Keratinocyte (primary cell): ENCODE data around the gene ARMC3. TPM values are rescaled to one million over a fixed set of nuclear protein-coding genes. Genes with fewer than 3 reads are reported as not detected.

Source experiments
- DNase-seq: peaks from one replicate; pipeline ENCODE4 v3.0.0-alpha.2; 2011; ENCODE audit warnings: low read depth, missing footprints, low spot score
- FAIRE-seq: peaks from 2 replicates; lab custom pipeline; 2011; peaks lifted over from hg19 to GRCh38; lab: Jason Lieb, UNC
- H2AFZ ChIP-seq: 2 replicates; pipeline ENCODE4 v1.6.0; 2012; ENCODE audit warnings: low read length, control low read depth, inconsistent platforms; ENCODE audit not compliant: control insufficient read depth
- H3K27ac ChIP-seq: 2 replicates; pipeline ENCODE4 v1.5.1; 2011; ENCODE audit warnings: low read length; ENCODE audit not compliant: control insufficient read depth, insufficient read depth
- H3K27me3 ChIP-seq: 3 replicates; pipeline ENCODE4 v1.6.0; 2011; ENCODE audit warnings: low read length; ENCODE audit not compliant: control insufficient read depth, insufficient read depth; ENCODE audit errors: extremely low read depth
- H3K36me3 ChIP-seq, 2 experiments: 2 replicates in 1 of 2; 3 replicates in 1 of 2; pipeline ENCODE4 v1.5.1; 2011; ENCODE audit warnings: low read length in 2 of 2, mild to moderate bottlenecking in 1 of 2; ENCODE audit not compliant: control insufficient read depth in 2 of 2, insufficient read depth in 2 of 2; ENCODE audit errors: extremely low read depth in 1 of 2
- H3K4me1 ChIP-seq: 3 replicates; pipeline ENCODE4 v1.5.1; 2011; ENCODE audit warnings: low read length; ENCODE audit not compliant: control insufficient read depth, insufficient read depth; ENCODE audit errors: extremely low read depth
- H3K4me2 ChIP-seq: 3 replicates; pipeline ENCODE4 v1.6.0; 2011; ENCODE audit warnings: low read depth, low read length; ENCODE audit not compliant: control insufficient read depth, insufficient read depth; ENCODE audit errors: extremely low read depth
- H3K4me3 ChIP-seq, 3 experiments: fragments of 200-600 bp in 1 of 3; sonication (generic) in 1 of 3; 2 replicates in 2 of 3; 3 replicates in 1 of 3; pipeline ENCODE4 v1.5.1; 2011 to 2016; ENCODE audit warnings: low read length in 3 of 3, mild to moderate bottlenecking in 3 of 3, control low read depth in 2 of 3, inconsistent platforms in 1 of 3, low read depth in 1 of 3, mixed read lengths in 1 of 3, mixed run types in 1 of 3, moderate library complexity in 1 of 3; ENCODE audit not compliant: control insufficient read depth in 2 of 3, insufficient read depth in 2 of 3; ENCODE audit errors: extremely low read depth in 1 of 3
- H3K79me2 ChIP-seq: 2 replicates; pipeline ENCODE4 v1.6.0; 2012; ENCODE audit warnings: low read length; ENCODE audit not compliant: control insufficient read depth, insufficient read depth
- H3K9ac ChIP-seq: 3 replicates; pipeline ENCODE4 v1.6.0; 2011; ENCODE audit warnings: low read length; ENCODE audit not compliant: control insufficient read depth, insufficient read depth; ENCODE audit errors: extremely low read depth
- H3K9me1 ChIP-seq: 3 replicates; pipeline ENCODE4 v1.6.0; 2011; ENCODE audit warnings: low read length; ENCODE audit not compliant: control insufficient read depth, insufficient read depth; ENCODE audit errors: extremely low read depth
- H3K9me3 ChIP-seq: 2 replicates; pipeline ENCODE4 v1.5.1; 2012; ENCODE audit warnings: low read depth, low read length; ENCODE audit not compliant: control insufficient read depth
- H4K20me1 ChIP-seq: 3 replicates; pipeline ENCODE4 v1.6.0; 2011; ENCODE audit warnings: low read length; ENCODE audit not compliant: control insufficient read depth, insufficient read depth; ENCODE audit errors: extremely low read depth
- CTCF ChIP-seq, 3 experiments: IDR thresholded peaks in 1 of 3; conservative IDR thresholded peaks in 1 of 3; optimal IDR thresholded peaks in 1 of 3; 2 replicates in 2 of 3; 3 replicates in 1 of 3; pipeline versions ENCODE3 to v1.5.1; 2011; ENCODE audit warnings: low read length in 3 of 3, mild to moderate bottlenecking in 3 of 3, moderate library complexity in 2 of 3, control low read depth in 1 of 3, inconsistent platforms in 1 of 3; ENCODE audit not compliant: insufficient read depth in 2 of 3; ENCODE audit errors: extremely low read depth in 1 of 3
- EZH2 ChIP-seq: IDR thresholded peaks from one replicate; pipeline ENCODE4 v1.6.1; 2012; ENCODE audit warnings: inconsistent platforms, mild to moderate bottlenecking, low read length, moderate library complexity
- dilution Hi-C: fragments of 300-500 bp; cut with MboI; formaldehyde crosslinking; loops from one replicate; pipeline ENCODE4 v1.7.0; 2020; ENCODE audit warnings: low sequenced_read_pairs; ENCODE audit not compliant: extremely low pct_ligation_motif_present
- polyA minus RNA-seq, 3 experiments: library from RNA; depleted of rRNA, polyadenylated mRNA; stranded (reverse); fragments of >200 nt; gene quantifications; 1 replicate in 1 of 3; 2 replicates in 1 of 3; 3 replicates in 1 of 3; pipeline ENCODE4 v1.2.3, GENCODE V29; 2011
- polyA plus RNA-seq, 5 experiments: library from polyadenylated mRNA; depleted of rRNA in 3 of 5; stranded (reverse) in 3 of 5; stranded (forward) in 1 of 5; unstranded in 1 of 5; fragments of >200 nt; gene quantifications; 1 replicate in 1 of 5; 2 replicates in 3 of 5; 3 replicates in 1 of 5; pipeline versions ENCODE4 v1.2.1 to v1.2.3, GENCODE V29; 2011 to 2012; ENCODE audit warnings: missing spikeins in 2 of 5, low read depth in 1 of 5, low replicate concordance in 1 of 5

The ARMC3 gene
- polyA plus RNA-seq (not detected in 3 replicates), polyA minus RNA-seq (not detected in 3 replicates)
- polyA plus RNA-seq (2011; ENCODE audit: low read depth): not detected
- 0.02 TPM in 1 of 2 replicates, not detected in the other for polyA plus RNA-seq (2011; cell fraction: cytosol; rRNA removed)
- not detected in 2 replicates for polyA plus RNA-seq (2011; cell fraction: nucleus; rRNA removed)
- not detected in 2 replicates for polyA plus RNA-seq (2012; ENCODE audit: low replicate concordance)
- not detected for polyA minus RNA-seq (2011; cell fraction: cytosol; rRNA and poly(A)+ RNA removed)
- polyA minus RNA-seq (2011; cell fraction: nucleus; rRNA and poly(A)+ RNA removed): not detected in 2 replicates

GRCh38 chr10:22927661-22928403 is at the start of gene ARMC3:
TSS of gene ARMC3 (plus strand) at chr10:22928053. CDS start at chr10:22931997, 3,944 bp downstream.
- TF ChIP-seq CTCF (optimal IDR thresholded peaks at IDR 0.05 in 1 of 3, IDR thresholded peaks at IDR 0.05 in 1 of 3, conservative IDR thresholded peaks at IDR 0.05 in 1 of 3; ENCODE audit: extremely low read depth in 1 of 3, insufficient read depth in 2 of 3, low read length in 3 of 3) (no peak), EZH2 (no peak)
- peaks cover 9% of the 10 kb centered on the region for H3K27me3 ChIP-seq
- H4K20me1 ChIP-seq: no peaks in the 10 kb centered on the region
- H3K27ac ChIP-seq: no peak within 1 kb of the TSS
- dilution Hi-C loops: no loop called here
- peak within 1 kb of the TSS; percentile 71 for H3K4me2 ChIP-seq
- peak within 1 kb of the TSS; percentile 6 to 29 (median 19) for H3K4me3 ChIP-seq
- H3K4me1 ChIP-seq: peaks cover 3% of the 10 kb centered on the region
- H3K9me3 ChIP-seq: no peaks in the 10 kb centered on the region
- no peaks in the 10 kb centered on the region for H3K36me3 ChIP-seq
- no peaks in the 10 kb centered on the region for H3K9me1 ChIP-seq
- peak within 1 kb of the TSS; percentile 84 for H2AFZ ChIP-seq
- H3K9ac ChIP-seq: no peak within 1 kb of the TSS
- FAIRE-seq: no peak
- H3K79me2 ChIP-seq: no peaks in the 10 kb centered on the region
- DNase-seq: no peak

GRCh38 chr10:22891797-22892196 is 36.1 kb upstream of the ARMC3 start:
- no peak for DNase-seq
- TF ChIP-seq CTCF (optimal IDR thresholded peaks at IDR 0.05 in 1 of 3, IDR thresholded peaks at IDR 0.05 in 1 of 3, conservative IDR thresholded peaks at IDR 0.05 in 1 of 3; ENCODE audit: extremely low read depth in 1 of 3, insufficient read depth in 2 of 3, low read length in 3 of 3): no peak
- no peak for TF ChIP-seq EZH2

More at GRCh38 chr10:22891797-22892196, 36.1 kb upstream of the ARMC3 start:
- Histone ChIP-seq H3K9ac (no peak overlapping the region), H3K79me2 (no peaks in the 10 kb centered on the region), H3K27ac (no peak overlapping the region), H2AFZ (no peak overlapping the region), H3K4me1 (peaks cover 2% of the 10 kb centered on the region), H3K4me2 (no peak overlapping the region), H3K36me3 (no peaks in the 10 kb centered on the region), H3K9me1 (no peaks in the 10 kb centered on the region), H4K20me1 (no peaks in the 10 kb centered on the region), H3K27me3 (no peaks in the 10 kb centered on the region), H3K9me3 (no peaks in the 10 kb centered on the region), H3K4me3 (no peak overlapping the region)
- dilution Hi-C loops: no loop called here
- no peak for FAIRE-seq
